ENCODE results near the gene PLA2R1.
A peak's percentile ranks its signal among the peaks of the same experiment; 100 is the strongest.

The PLA2R1 gene

GRCh38 chr2:160019374-160020090 is 42.9 kb downstream of the PLA2R1 start:
- TF ChIP-seq CTCF (IDR thresholded peaks at IDR 0.05; ENCODE audit: low read depth, low read length, missing control alignments) = no peak
- H3K4me3 ChIP-seq (ENCODE audit: low read depth, low read length) = no peak overlapping the region
- DNase-seq (ENCODE audit: low read depth) = no peak

- no peak overlapping the region for H3K4me3 ChIP-seq (ENCODE audit: low read depth, low read length)
- no peak for TF ChIP-seq CTCF (IDR thresholded peaks at IDR 0.05; ENCODE audit: low read depth, low read length, missing control alignments)
- no peak for DNase-seq (ENCODE audit: low read depth)
Measured at GRCh38 chr2:160015746-160016145, 46.7 kb downstream of the PLA2R1 start.

GRCh38 chr2:160014227-160014626 is 48.2 kb downstream of the PLA2R1 start:
- peak; percentile 4 for TF ChIP-seq CTCF (IDR thresholded peaks at IDR 0.05; ENCODE audit: low read depth, low read length, missing control alignments)
- no peak overlapping the region for H3K4me3 ChIP-seq (ENCODE audit: low read depth, low read length)
- no peak for DNase-seq (ENCODE audit: low read depth)

- H3K4me3 ChIP-seq (ENCODE audit: low read depth, low read length) = no peak overlapping the region
- no peak for DNase-seq (ENCODE audit: low read depth)
- no peak for TF ChIP-seq CTCF (IDR thresholded peaks at IDR 0.05; ENCODE audit: low read depth, low read length, missing control alignments)
Measured at GRCh38 chr2:160010361-160011145, 51.9 kb downstream of the PLA2R1 start.

- no peak overlapping the region for H3K4me3 ChIP-seq (ENCODE audit: low read depth, low read length)
- DNase-seq (ENCODE audit: low read depth) = no peak
Measured at GRCh38 chr2:160007111-160007510, 55.3 kb downstream of the PLA2R1 start.

GRCh38 chr2:160006475-160006874 is 55.9 kb downstream of the PLA2R1 start:
- no peak overlapping the region for H3K4me3 ChIP-seq (ENCODE audit: low read depth, low read length)
- TF ChIP-seq CTCF (IDR thresholded peaks at IDR 0.05; ENCODE audit: low read depth, low read length, missing control alignments) = no peak
- DNase-seq (ENCODE audit: low read depth) = no peak

More at GRCh38 chr2:160007111-160007510, 55.3 kb downstream of the PLA2R1 start:
- no peak for TF ChIP-seq CTCF (IDR thresholded peaks at IDR 0.05; ENCODE audit: low read depth, low read length, missing control alignments)
